H9 (cell line): ENCODE results near the gene GALNT9. TPM values are rescaled to one million over a fixed set of nuclear protein-coding genes. Genes with fewer than 3 reads are reported as not detected.

Source experiments
- DNase-seq: peaks from one replicate; pipeline ENCODE4 v3.0.0-alpha.2; 2017
- H2AFZ ChIP-seq: one replicate; pipeline ENCODE4 v1.6.1; 2013; ENCODE audit warnings: mild to moderate bottlenecking, low read length, control low read depth, moderate library complexity
- H2AK5ac ChIP-seq: 2 replicates; pipeline ENCODE4 v1.6.1; 2013; ENCODE audit warnings: low read length, control low read depth, mixed read lengths; ENCODE audit not compliant: insufficient read length
- H2BK120ac ChIP-seq: one replicate; pipeline ENCODE4 v1.6.1; 2013; ENCODE audit warnings: low read depth, mild to moderate bottlenecking, low read length, control low read depth, inconsistent platforms; ENCODE audit not compliant: poor library complexity, severe bottlenecking
- H2BK12ac ChIP-seq: 2 replicates; pipeline ENCODE4 v1.6.1; 2013; ENCODE audit warnings: low read length, control low read depth, mixed read lengths, low read depth; ENCODE audit not compliant: insufficient read length
- H2BK15ac ChIP-seq: 2 replicates; pipeline ENCODE4 v1.6.1; 2013; ENCODE audit warnings: low read depth, low read length, control low read depth
- H2BK20ac ChIP-seq: one replicate; pipeline ENCODE4 v1.6.1; 2013; ENCODE audit warnings: low read depth, mild to moderate bottlenecking, low read length, control low read depth, inconsistent platforms; ENCODE audit not compliant: poor library complexity, severe bottlenecking
- H2BK5ac ChIP-seq: 2 replicates; pipeline ENCODE4 v1.6.1; 2013; ENCODE audit warnings: low read length, control low read depth, mixed read lengths; ENCODE audit not compliant: insufficient read length
- H3K14ac ChIP-seq: 2 replicates; pipeline ENCODE4 v1.6.1; 2013; ENCODE audit warnings: low read length, control low read depth; ENCODE audit not compliant: insufficient read depth
- H3K18ac ChIP-seq: 2 replicates; pipeline ENCODE4 v1.6.1; 2013; ENCODE audit warnings: low read depth, mild to moderate bottlenecking, mixed read lengths, low read length, control low read depth; ENCODE audit not compliant: insufficient read length
- H3K23ac ChIP-seq: 2 replicates; pipeline ENCODE4 v1.6.1; 2013; ENCODE audit warnings: low read length, control low read depth, mixed read lengths, low read depth; ENCODE audit not compliant: insufficient read length
- H3K23me2 ChIP-seq: 2 replicates; pipeline ENCODE4 v1.6.1; 2013; ENCODE audit warnings: low read depth, mild to moderate bottlenecking, mixed read lengths, low read length, control low read depth; ENCODE audit not compliant: insufficient read length, poor library complexity, severe bottlenecking
- H3K27ac ChIP-seq: 2 replicates; pipeline ENCODE4 v1.5.1; 2013; ENCODE audit warnings: low read length, control low read depth, mixed read lengths, low read depth; ENCODE audit not compliant: insufficient read length
- H3K27me3 ChIP-seq: 2 replicates; pipeline ENCODE4 v1.6.1; 2013; ENCODE audit warnings: low read length, control low read depth, inconsistent platforms; ENCODE audit not compliant: insufficient read depth
- H3K4ac ChIP-seq: 2 replicates; pipeline ENCODE4 v1.6.1; 2013; ENCODE audit warnings: low read depth, mild to moderate bottlenecking, control low read depth, inconsistent platforms, low read length, moderate library complexity
- H3K4me1 ChIP-seq: 2 replicates; pipeline ENCODE4 v1.6.1; 2013; ENCODE audit warnings: low read length, control low read depth, inconsistent platforms; ENCODE audit not compliant: insufficient read depth
- H3K4me2 ChIP-seq: 2 replicates; pipeline ENCODE4 v1.6.1; 2013; ENCODE audit warnings: low read length, control low read depth, mixed read lengths; ENCODE audit not compliant: insufficient read length, insufficient read depth
- H3K56ac ChIP-seq: 2 replicates; pipeline ENCODE4 v1.6.1; 2013; ENCODE audit warnings: low read depth, mild to moderate bottlenecking, mixed read lengths, low read length, control low read depth; ENCODE audit not compliant: insufficient read length
- H3K79me1 ChIP-seq: 2 replicates; pipeline ENCODE4 v1.6.1; 2013; ENCODE audit warnings: low read depth, mild to moderate bottlenecking, moderate library complexity, low read length, control low read depth, inconsistent platforms; ENCODE audit not compliant: insufficient read depth, poor library complexity, severe bottlenecking
- H3K79me2 ChIP-seq: 2 replicates; pipeline ENCODE4 v1.6.1; 2013; ENCODE audit warnings: low read length, control low read depth, inconsistent platforms; ENCODE audit not compliant: insufficient read depth
- H3K9ac ChIP-seq: 2 replicates; pipeline ENCODE4 v1.6.1; 2013; ENCODE audit warnings: low read length, control low read depth, mixed read lengths; ENCODE audit not compliant: insufficient read length; ENCODE audit errors: extremely low read depth
- H3K9me3 ChIP-seq: one replicate; pipeline ENCODE4 v1.6.1; 2013; ENCODE audit warnings: low read depth, low read length, inconsistent platforms; ENCODE audit not compliant: control insufficient read depth
- H3T11ph ChIP-seq: one replicate; pipeline ENCODE4 v1.6.1; 2013; ENCODE audit warnings: mild to moderate bottlenecking, low read length, control low read depth, inconsistent platforms
- H4K20me1 ChIP-seq: one replicate; pipeline ENCODE4 v1.6.1; 2013; ENCODE audit not compliant: control insufficient read depth, insufficient read length, insufficient read depth
- H4K5ac ChIP-seq: 2 replicates; pipeline ENCODE4 v1.6.1; 2013; ENCODE audit warnings: low read depth, mild to moderate bottlenecking, mixed read lengths, low read length, control low read depth; ENCODE audit not compliant: insufficient read length
- H4K8ac ChIP-seq: replicated peaks from 2 replicates; pipeline ENCODE4 v1.6.1; 2013; ENCODE audit warnings: low read length, control low read depth, mixed read lengths, low read depth; ENCODE audit not compliant: insufficient read length
- H4K91ac ChIP-seq: 2 replicates; pipeline ENCODE4 v1.6.1; 2013; ENCODE audit warnings: low read depth, mild to moderate bottlenecking, moderate library complexity, mixed read lengths, low read length, control low read depth; ENCODE audit not compliant: insufficient read length
- H3K27ac Mint-ChIP-seq, 3 experiments: 2 replicates in 2 of 3; 3 replicates in 1 of 3; pipeline ENCODE4 v1.8.0; 2020 to 2021; ENCODE audit warnings: mixed read lengths in 3 of 3, mild to moderate bottlenecking in 1 of 3, moderate library complexity in 1 of 3
- H3K27me3 Mint-ChIP-seq: 2 replicates; pipeline ENCODE4 v1.8.0; 2021; ENCODE audit warnings: low read depth, mild to moderate bottlenecking, moderate library complexity, mixed read lengths
- H3K36me3 Mint-ChIP-seq, 3 experiments: 2 replicates in 2 of 3; 3 replicates in 1 of 3; pipeline ENCODE4 v1.8.0; 2020 to 2021; ENCODE audit warnings: low read depth in 3 of 3, mixed read lengths in 3 of 3; ENCODE audit not compliant: insufficient read depth in 1 of 3
- H3K4me1 Mint-ChIP-seq, 2 experiments: 2 replicates each; pipeline ENCODE4 v1.8.0; 2020; ENCODE audit warnings: mixed read lengths in 2 of 2
- H3K4me3 Mint-ChIP-seq, 2 experiments: 2 replicates in 1 of 2; 3 replicates in 1 of 2; pipeline ENCODE4 v1.8.0; 2020 to 2021; ENCODE audit warnings: mild to moderate bottlenecking in 2 of 2, mixed read lengths in 2 of 2, moderate library complexity in 1 of 2
- H3K9me3 Mint-ChIP-seq, 2 experiments: 2 replicates in 1 of 2; 3 replicates in 1 of 2; pipeline ENCODE4 v1.8.0; 2020; ENCODE audit warnings: mild to moderate bottlenecking in 2 of 2, mixed read lengths in 2 of 2, moderate library complexity in 1 of 2
- CTCF ChIP-seq: fragments of 200-600 bp; sonication (generic); conservative IDR thresholded peaks from 3 replicates; pipeline ENCODE4 v1.8.0; 2021; ENCODE audit warnings: antibody characterized with exemption, mild to moderate bottlenecking
- whole genome bisulfite sequencing: extraction: QIAGEN DNeasy Blood & Tissue Kit; methylation state at CpG from one replicate; pipeline ENCODE4 v1.1.7; 2013; ENCODE audit warnings: missing lambda C conversion rate, low lambda C conversion rate, mixed read lengths; ENCODE audit not compliant: insufficient read length; ENCODE audit errors: extremely low coverage; 5-methylcytosine and 5-hydroxymethylcytosine counted together
- total RNA-seq: library from RNA; stranded (reverse); gene quantifications from 2 replicates; pipeline ENCODE4 v1.2.1, GENCODE V29; 2021

GALNT9 gene
- total RNA-seq, 1 experiment from 2014 or later = 0.35 TPM

GRCh38 chr12:132295101-132295526, 34.3 kb downstream of the GALNT9 start:
- H4K20me1 ChIP-seq = no peaks in the 10 kb centered on the region
- DNase-seq = no peak
- H3K14ac ChIP-seq = no peak overlapping the region
- no peaks in the 10 kb centered on the region for H3K4me1 ChIP-seq
- H4K91ac ChIP-seq = no peak overlapping the region
- peaks cover 53% of the 10 kb centered on the region for H3K27me3 Mint-ChIP-seq
- H3K27ac Mint-ChIP-seq = no peak overlapping the region
- no peaks in the 10 kb centered on the region for H3K79me1 ChIP-seq
- no peak overlapping the region for H3K56ac ChIP-seq
- H3K4me2 ChIP-seq = no peak overlapping the region
- no peak overlapping the region for H3K27ac ChIP-seq
- no peak overlapping the region for H2AK5ac ChIP-seq
- H3K23ac ChIP-seq = no peak overlapping the region
- H3K79me2 ChIP-seq = no peaks in the 10 kb centered on the region
- H3K36me3 Mint-ChIP-seq = peaks cover 0 to 4% (median 2%) of the 10 kb centered on the region in 3 experiments; a peak in 2 of 7 replicates
- no peak overlapping the region for H2AFZ ChIP-seq
- no peak overlapping the region for H3T11ph ChIP-seq
- H2BK5ac ChIP-seq = no peak overlapping the region
- H3K9me3 Mint-ChIP-seq = peaks cover 2 to 8% of the 10 kb centered on the region in 2 experiments; a peak in 4 of 5 replicates
- H4K8ac ChIP-seq = no peak overlapping the region
- no CpG with 5 or more reads among the region's 18 CpGs for WGBS
- no peak overlapping the region for H2BK120ac ChIP-seq
- H2BK12ac ChIP-seq = no peak overlapping the region
- H2BK20ac ChIP-seq = no peak overlapping the region
- no peak overlapping the region for H3K4me3 Mint-ChIP-seq
- H3K9ac ChIP-seq = no peak overlapping the region
- no peak overlapping the region for H2BK15ac ChIP-seq
- no peak overlapping the region for H3K4ac ChIP-seq
- no peaks in the 10 kb centered on the region for H3K23me2 ChIP-seq
- H3K4me1 Mint-ChIP-seq = no peaks in the 10 kb centered on the region
- H3K18ac ChIP-seq = no peak overlapping the region
- H3K9me3 ChIP-seq = no peaks in the 10 kb centered on the region
- peaks cover 12% of the 10 kb centered on the region; the same call in 1 of the 2 replicates for H3K27me3 ChIP-seq
- H4K5ac ChIP-seq = no peak overlapping the region
- TF ChIP-seq CTCF = no peak
